Liver (tissue), 9 donors: ENCODE results near the gene SIPA1L3. TPM values are rescaled to one million over a fixed set of nuclear protein-coding genes. Genes with fewer than 3 reads are reported as not detected.

Source experiments
- DNase-seq: peaks from one replicate; pipeline ENCODE4 v3.0.0-alpha.2; 2017; ENCODE audit warnings: low spot score
- H3K27ac ChIP-seq, 2 donors: one replicate each; pipeline ENCODE4 v1.7.0; 2013; ENCODE audit warnings: inconsistent platforms in 2 of 2, low read length in 2 of 2, control low read depth in 1 of 2, low read depth in 1 of 2, mild to moderate bottlenecking in 1 of 2
- H3K27me3 ChIP-seq, 4 donors: one replicate each; pipeline versions ENCODE4 v1.6.1 to v1.7.0; 2013; ENCODE audit warnings: low read length in 3 of 4, inconsistent platforms in 1 of 4, mild to moderate bottlenecking in 1 of 4, moderate library complexity in 1 of 4; ENCODE audit not compliant: control insufficient read depth in 4 of 4, insufficient read depth in 4 of 4
- H3K36me3 ChIP-seq, 4 donors: one replicate each; pipeline versions ENCODE4 v1.6.1 to v1.7.0; 2013; ENCODE audit warnings: low read length in 3 of 4, mild to moderate bottlenecking in 3 of 4, low read depth in 1 of 4, moderate library complexity in 1 of 4; ENCODE audit not compliant: control insufficient read depth in 4 of 4, insufficient read depth in 3 of 4
- H3K4me1 ChIP-seq, 4 donors: one replicate each; pipeline versions ENCODE4 v1.6.1 to v1.7.0; 2013; ENCODE audit warnings: low read length in 3 of 4, mild to moderate bottlenecking in 3 of 4, moderate library complexity in 1 of 4; ENCODE audit not compliant: control insufficient read depth in 4 of 4, insufficient read depth in 4 of 4
- H3K4me3 ChIP-seq, 3 donors: one replicate each; pipeline versions ENCODE4 v1.6.1 to v1.7.0; 2013; ENCODE audit warnings: low read length in 3 of 3, control low read depth in 1 of 3, low read depth in 1 of 3, mild to moderate bottlenecking in 1 of 3
- H3K9ac ChIP-seq, 2 donors: one replicate each; pipeline ENCODE4 v1.7.0; 2013; ENCODE audit warnings: low read length in 2 of 2, mild to moderate bottlenecking in 2 of 2, moderate library complexity in 2 of 2, control low read depth in 1 of 2, low read depth in 1 of 2
- H3K9me3 ChIP-seq, 4 donors: one replicate each; pipeline versions ENCODE4 v1.6.1 to v1.7.0; 2013; ENCODE audit warnings: low read length in 3 of 4; ENCODE audit not compliant: control insufficient read depth in 4 of 4
- EGR1 ChIP-seq, 2 donors: IDR thresholded peaks; 2 replicates each; pipeline ENCODE4 v1.6.1; 2016 to 2018; ENCODE audit warnings: antibody characterized with exemption in 2 of 2, low read depth in 2 of 2
- FOXA1 ChIP-seq: IDR thresholded peaks from 2 replicates; pipeline ENCODE4 v1.6.1; 2016; ENCODE audit warnings: antibody characterized with exemption
- FOXA2 ChIP-seq: IDR thresholded peaks from 2 replicates; pipeline ENCODE4 v1.6.1; 2016; ENCODE audit warnings: antibody characterized with exemption
- GABPA ChIP-seq, 2 donors: IDR thresholded peaks in 1 of 2; conservative IDR thresholded peaks in 1 of 2; 2 replicates each; pipeline ENCODE4 v1.6.1; 2016; ENCODE audit warnings: antibody characterized with exemption in 2 of 2, mild to moderate bottlenecking in 1 of 2, moderate library complexity in 1 of 2
- HNF4A ChIP-seq, 2 donors: conservative IDR thresholded peaks; 2 replicates each; pipeline ENCODE4 v1.6.1; 2016; ENCODE audit warnings: antibody characterized with exemption in 2 of 2, mild to moderate bottlenecking in 2 of 2
- HNF4G ChIP-seq: IDR thresholded peaks from 2 replicates; pipeline ENCODE4 v1.6.1; 2016; ENCODE audit warnings: antibody characterized with exemption
- JUND ChIP-seq, 2 donors: IDR thresholded peaks; 2 replicates each; pipeline ENCODE4 v1.6.1; 2016; ENCODE audit warnings: antibody characterized with exemption in 2 of 2
- NR2F2 ChIP-seq: IDR thresholded peaks from 2 replicates; pipeline ENCODE4 v1.6.1; 2016; ENCODE audit warnings: antibody characterized with exemption
- RXRA ChIP-seq, 2 donors: IDR thresholded peaks; 2 replicates each; pipeline ENCODE4 v1.6.1; 2017 to 2018; ENCODE audit warnings: antibody characterized with exemption in 2 of 2, mild to moderate bottlenecking in 1 of 2
- SP1 ChIP-seq: IDR thresholded peaks from 2 replicates; pipeline ENCODE4 v1.6.1; 2018; ENCODE audit warnings: antibody characterized with exemption, mild to moderate bottlenecking
- YY1 ChIP-seq: IDR thresholded peaks from 2 replicates; pipeline ENCODE4 v1.6.1; 2016; ENCODE audit warnings: antibody characterized with exemption, mild to moderate bottlenecking
- WGBS: extraction: QIAGEN DNeasy Blood & Tissue Kit; methylation state at CpG from one replicate; pipeline ENCODE4 v1.1.7; 2013; 5-methylcytosine and 5-hydroxymethylcytosine counted together
- polyA plus RNA-seq, 2 donors: library from polyadenylated mRNA; stranded (reverse) in 1 of 2; unstranded in 1 of 2; fragments of 200-250 nt in 1 of 2; fragments of >200 nt in 1 of 2; fragmentation: Nextera tagmentation in 1 of 2; extraction: Ambion mirVana in 1 of 2; gene quantifications; one replicate each; pipeline versions ENCODE4 v1.2.1 to v1.2.3, GENCODE V29; 2013 to 2015
- total RNA-seq, 2 donors: library from RNA; depleted of rRNA; stranded (reverse); fragments of >200 nt; gene quantifications; one replicate each; pipeline ENCODE4 v1.2.3, GENCODE V29; 2014
- TF ChIP-seq, protein P1 (sequence below): IDR thresholded peaks from 2 replicates; pipeline ENCODE4 v1.6.1; 2016; ENCODE audit warnings: antibody characterized with exemption
- TF ChIP-seq, protein P2 (sequence below): fragments of 150-350 bp; IDR thresholded peaks from 2 replicates; pipeline ENCODE4 v1.5.1; 2017; ENCODE audit warnings: improper control_type of control experiment, low read depth, low read length; ENCODE audit not compliant: missing input control
- TF ChIP-seq, protein P3 (sequence below): IDR thresholded peaks from 2 replicates; pipeline ENCODE4 v1.6.1; 2016; ENCODE audit warnings: antibody characterized with exemption, mild to moderate bottlenecking
- TF ChIP-seq, protein P4 (sequence below): IDR thresholded peaks from 2 replicates; pipeline ENCODE4 v1.6.1; 2016; ENCODE audit warnings: antibody characterized with exemption
- donor health status: healthy.
- donor health status: healthy.
- donor health status: healthy.
- donor health status: healthy.
- donor health status: healthy.

Gene SIPA1L3
- total and polyA plus RNA-seq, 4 donors, result 2.4 to 10.0 (median 4.4) TPM

DNA sequence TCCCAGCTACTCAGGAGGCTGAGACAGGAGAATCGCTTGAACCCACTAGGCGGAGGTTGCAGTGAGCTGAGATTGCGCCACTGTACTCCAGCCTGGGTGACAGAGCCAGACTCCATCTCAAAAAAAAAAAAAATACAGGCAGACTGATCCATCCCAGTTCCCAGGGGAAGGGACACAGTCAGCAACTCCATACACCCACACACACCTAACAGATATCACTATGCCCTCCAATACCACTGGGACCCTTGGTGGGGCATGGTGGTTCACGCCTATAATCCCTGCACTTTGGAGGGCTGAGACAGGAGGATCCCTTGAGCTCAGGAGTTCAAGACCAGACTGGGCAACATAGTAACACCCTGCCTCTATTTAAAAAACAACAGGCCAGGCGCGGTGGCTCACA lies 314.4 kb downstream of the SIPA1L3 start:
- no peak for DNase-seq
- Histone ChIP-seq H3K9ac (no peak overlapping the region), H3K27ac (no peak overlapping the region), H3K4me1 (peaks cover 0 to 7% (median 3%) of the 10 kb centered on the region in 4 donors), H3K27me3 (peaks cover 3 to 15% (median 7%) of the 10 kb centered on the region in 4 donors), H3K36me3 (no peaks in the 10 kb centered on the region), H3K4me3 (no peak overlapping the region), H3K9me3 (no peaks in the 10 kb centered on the region)
- 92% methylated on average over 6 of the region's 6 CpGs for WGBS
- TF ChIP-seq HNF4G (no peak), FOXA1 (no peak), FOXA2 (no peak), YY1 (no peak), GABPA (IDR thresholded peaks at IDR 0.05 in 1 of 2, conservative IDR thresholded peaks at IDR 0.05 in 1 of 2) (no peak), EGR1 (IDR thresholded peaks at IDR 0.05; ENCODE audit: low read depth in 2 of 2) (no peak), RXRA (IDR thresholded peaks at IDR 0.05) (no peak), HNF4A (conservative IDR thresholded peaks at IDR 0.05) (no peak), SP1 (no peak), JUND (IDR thresholded peaks at IDR 0.05) (no peak)
- TF ChIP-seq, protein P1, sequence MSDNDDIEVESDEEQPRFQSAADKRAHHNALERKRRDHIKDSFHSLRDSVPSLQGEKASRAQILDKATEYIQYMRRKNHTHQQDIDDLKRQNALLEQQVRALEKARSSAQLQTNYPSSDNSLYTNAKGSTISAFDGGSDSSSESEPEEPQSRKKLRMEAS, result no peak
- TF ChIP-seq, protein P2, sequence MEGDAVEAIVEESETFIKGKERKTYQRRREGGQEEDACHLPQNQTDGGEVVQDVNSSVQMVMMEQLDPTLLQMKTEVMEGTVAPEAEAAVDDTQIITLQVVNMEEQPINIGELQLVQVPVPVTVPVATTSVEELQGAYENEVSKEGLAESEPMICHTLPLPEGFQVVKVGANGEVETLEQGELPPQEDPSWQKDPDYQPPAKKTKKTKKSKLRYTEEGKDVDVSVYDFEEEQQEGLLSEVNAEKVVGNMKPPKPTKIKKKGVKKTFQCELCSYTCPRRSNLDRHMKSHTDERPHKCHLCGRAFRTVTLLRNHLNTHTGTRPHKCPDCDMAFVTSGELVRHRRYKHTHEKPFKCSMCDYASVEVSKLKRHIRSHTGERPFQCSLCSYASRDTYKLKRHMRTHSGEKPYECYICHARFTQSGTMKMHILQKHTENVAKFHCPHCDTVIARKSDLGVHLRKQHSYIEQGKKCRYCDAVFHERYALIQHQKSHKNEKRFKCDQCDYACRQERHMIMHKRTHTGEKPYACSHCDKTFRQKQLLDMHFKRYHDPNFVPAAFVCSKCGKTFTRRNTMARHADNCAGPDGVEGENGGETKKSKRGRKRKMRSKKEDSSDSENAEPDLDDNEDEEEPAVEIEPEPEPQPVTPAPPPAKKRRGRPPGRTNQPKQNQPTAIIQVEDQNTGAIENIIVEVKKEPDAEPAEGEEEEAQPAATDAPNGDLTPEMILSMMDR, result no peak
- TF ChIP-seq, protein P3, sequence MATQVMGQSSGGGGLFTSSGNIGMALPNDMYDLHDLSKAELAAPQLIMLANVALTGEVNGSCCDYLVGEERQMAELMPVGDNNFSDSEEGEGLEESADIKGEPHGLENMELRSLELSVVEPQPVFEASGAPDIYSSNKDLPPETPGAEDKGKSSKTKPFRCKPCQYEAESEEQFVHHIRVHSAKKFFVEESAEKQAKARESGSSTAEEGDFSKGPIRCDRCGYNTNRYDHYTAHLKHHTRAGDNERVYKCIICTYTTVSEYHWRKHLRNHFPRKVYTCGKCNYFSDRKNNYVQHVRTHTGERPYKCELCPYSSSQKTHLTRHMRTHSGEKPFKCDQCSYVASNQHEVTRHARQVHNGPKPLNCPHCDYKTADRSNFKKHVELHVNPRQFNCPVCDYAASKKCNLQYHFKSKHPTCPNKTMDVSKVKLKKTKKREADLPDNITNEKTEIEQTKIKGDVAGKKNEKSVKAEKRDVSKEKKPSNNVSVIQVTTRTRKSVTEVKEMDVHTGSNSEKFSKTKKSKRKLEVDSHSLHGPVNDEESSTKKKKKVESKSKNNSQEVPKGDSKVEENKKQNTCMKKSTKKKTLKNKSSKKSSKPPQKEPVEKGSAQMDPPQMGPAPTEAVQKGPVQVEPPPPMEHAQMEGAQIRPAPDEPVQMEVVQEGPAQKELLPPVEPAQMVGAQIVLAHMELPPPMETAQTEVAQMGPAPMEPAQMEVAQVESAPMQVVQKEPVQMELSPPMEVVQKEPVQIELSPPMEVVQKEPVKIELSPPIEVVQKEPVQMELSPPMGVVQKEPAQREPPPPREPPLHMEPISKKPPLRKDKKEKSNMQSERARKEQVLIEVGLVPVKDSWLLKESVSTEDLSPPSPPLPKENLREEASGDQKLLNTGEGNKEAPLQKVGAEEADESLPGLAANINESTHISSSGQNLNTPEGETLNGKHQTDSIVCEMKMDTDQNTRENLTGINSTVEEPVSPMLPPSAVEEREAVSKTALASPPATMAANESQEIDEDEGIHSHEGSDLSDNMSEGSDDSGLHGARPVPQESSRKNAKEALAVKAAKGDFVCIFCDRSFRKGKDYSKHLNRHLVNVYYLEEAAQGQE, result no peak
- TF ChIP-seq, protein P4, sequence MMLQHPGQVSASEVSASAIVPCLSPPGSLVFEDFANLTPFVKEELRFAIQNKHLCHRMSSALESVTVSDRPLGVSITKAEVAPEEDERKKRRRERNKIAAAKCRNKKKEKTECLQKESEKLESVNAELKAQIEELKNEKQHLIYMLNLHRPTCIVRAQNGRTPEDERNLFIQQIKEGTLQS, result no peak

DNA sequence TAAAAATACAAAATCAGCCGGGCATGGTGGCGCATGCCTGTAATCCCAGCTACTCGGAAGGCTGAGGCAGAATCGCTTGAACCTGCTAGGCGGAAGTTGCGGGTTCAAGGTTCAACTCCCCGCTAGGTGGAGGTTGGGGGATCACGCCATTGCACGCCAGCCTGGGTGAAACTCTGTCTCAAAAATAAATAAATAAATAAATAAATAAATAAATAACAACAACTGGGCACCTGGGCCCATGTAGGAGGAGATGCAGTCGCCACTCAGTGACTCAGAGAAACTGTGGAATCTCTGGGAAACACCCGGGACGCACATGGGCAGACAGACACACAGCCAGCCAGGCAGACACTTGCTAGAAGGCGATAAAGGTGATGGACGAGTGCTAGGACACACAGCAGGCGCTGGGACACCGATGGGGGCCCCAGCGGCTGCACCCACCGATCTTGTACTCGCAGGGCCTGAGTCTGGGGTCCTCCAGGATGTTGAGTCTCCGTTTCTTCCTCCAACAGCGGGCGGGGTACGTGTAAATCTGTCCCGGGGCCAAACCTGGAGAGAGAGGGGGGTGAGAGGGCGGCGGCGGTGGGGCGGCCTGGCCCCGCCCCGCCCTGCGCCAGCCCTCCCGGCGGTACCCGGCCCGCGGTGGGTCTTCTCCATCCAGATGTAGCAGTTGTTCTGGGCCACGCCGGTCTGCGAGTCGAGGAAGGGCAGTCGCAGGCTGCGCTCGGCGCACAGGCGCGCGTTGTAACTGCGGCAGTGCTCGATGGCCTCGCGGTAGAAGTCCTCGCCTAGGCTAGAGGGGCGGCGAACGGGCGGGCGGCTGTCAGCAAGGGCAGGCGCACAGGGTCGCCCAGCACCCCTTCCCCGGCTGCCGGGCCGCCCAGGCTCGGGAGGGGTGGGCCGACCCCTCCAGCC lies 315.2 kb downstream of the SIPA1L3 start:
- H3K27me3 ChIP-seq, result peaks cover 3 to 19% (median 7%) of the 10 kb centered on the region in 4 donors
- TF ChIP-seq, protein P2, result no peak
- TF ChIP-seq FOXA1, result no peak
- no peak for TF ChIP-seq NR2F2
- no peak for TF ChIP-seq HNF4G
- no peak for TF ChIP-seq SP1
- TF ChIP-seq JUND (IDR thresholded peaks at IDR 0.05), result no peak
- TF ChIP-seq RXRA (IDR thresholded peaks at IDR 0.05), result no peak
- no peak for TF ChIP-seq HNF4A (conservative IDR thresholded peaks at IDR 0.05)
- TF ChIP-seq FOXA2, result no peak
- no peak for TF ChIP-seq EGR1 (IDR thresholded peaks at IDR 0.05; ENCODE audit: low read depth in 2 of 2)
- TF ChIP-seq GABPA (IDR thresholded peaks at IDR 0.05 in 1 of 2, conservative IDR thresholded peaks at IDR 0.05 in 1 of 2), result no peak
- no peaks in the 10 kb centered on the region for H3K9me3 ChIP-seq
- H3K4me3 ChIP-seq, result no peak overlapping the region
- WGBS, result 40% methylated on average over 64 of the region's 64 CpGs
- DNase-seq, result no peak
- no peak overlapping the region for H3K9ac ChIP-seq
- H3K4me1 ChIP-seq, result peaks cover 0 to 7% (median 3%) of the 10 kb centered on the region in 4 donors
- no peak overlapping the region for H3K27ac ChIP-seq
- H3K36me3 ChIP-seq, result no peaks in the 10 kb centered on the region
